NCI-H1092 (cell line): ENCODE measurements around the gene RNU5B-1.
"Not testable (repeated sequence)": the region's sequence is repeated elsewhere in the genome, so short reads cannot be mapped to it uniquely, and the experiment has no call there.

ENCODE experiments used
- DNase-seq: peaks from one replicate; lab custom pipeline; 2025; lab: John Stamatoyannopoulos, UW

Gene RNU5B-1

GRCh38 chr15:65304381-65305149 is at the start of gene RNU5B-1:
RNU5B-1 (plus strand) TSS chr15:65304677.
- peak; percentile 79 for DNase-seq

- no peak for DNase-seq
Observed at GRCh38 chr15:65254758-65255157, 49.7 kb upstream of the RNU5B-1 start.

- DNase-seq: no peak
Observed at GRCh38 chr15:65255486-65256140, 48.9 kb upstream of the RNU5B-1 start.

GRCh38 chr15:65258375-65259262 is 45.9 kb upstream of the RNU5B-1 start:
- no peak for DNase-seq

- no peak for DNase-seq
Observed at GRCh38 chr15:65259367-65259797, 45.1 kb upstream of the RNU5B-1 start.

- no peak for DNase-seq
Observed at GRCh38 chr15:65260968-65261367, 43.5 kb upstream of the RNU5B-1 start.

GRCh38 chr15:65263313-65263712 is 41.2 kb upstream of the RNU5B-1 start:
- DNase-seq: no peak

GRCh38 chr15:65264863-65265430 is 39.5 kb upstream of the RNU5B-1 start:
- DNase-seq: no peak

GRCh38 chr15:65266469-65266868 is 38.0 kb upstream of the RNU5B-1 start:
- DNase-seq: no peak

- no peak for DNase-seq
Observed at GRCh38 chr15:65268411-65268810, 36.1 kb upstream of the RNU5B-1 start.

- not testable (repeated sequence) for DNase-seq
Observed at GRCh38 chr15:65270811-65271545, 33.5 kb upstream of the RNU5B-1 start.

GRCh38 chr15:65275104-65275727 is 29.3 kb upstream of the RNU5B-1 start:
- no peak for DNase-seq

- DNase-seq: no peak
Observed at GRCh38 chr15:65275728-65276126, 28.8 kb upstream of the RNU5B-1 start.

GRCh38 chr15:65277015-65277414 is 27.5 kb upstream of the RNU5B-1 start:
- DNase-seq: no peak

- DNase-seq: no peak
Observed at GRCh38 chr15:65278480-65278879, 26.0 kb upstream of the RNU5B-1 start.

GRCh38 chr15:65285291-65286068 is 19.0 kb upstream of the RNU5B-1 start:
- DNase-seq: no peak

- no peak for DNase-seq
Observed at GRCh38 chr15:65286069-65286703, 18.3 kb upstream of the RNU5B-1 start.

GRCh38 chr15:65286704-65287519 is 17.6 kb upstream of the RNU5B-1 start, which contains the start of gene PARP16:
PARP16 (minus strand) TSS chr15:65286883; CDS start chr15:65286426, 457 bp downstream.
- DNase-seq: peak; percentile 81

GRCh38 chr15:65287520-65287855 is 17.0 kb upstream of the RNU5B-1 start:
- DNase-seq: no peak
